ENCODE measurements around the gene EXOC6B. TPM values are rescaled to one million over a fixed set of nuclear protein-coding genes. Genes with fewer than 3 reads are reported as not detected.
A peak's percentile ranks its signal among the peaks of the same experiment; 100 is the strongest.

EXOC6B gene
- total RNA-seq, 2 donors from 2014 or later, result 51.3 to 68.9 TPM

- Mint-ChIP-seq H3K9me3 (peaks cover 5% of the 10 kb centered on the region), H3K4me3 (no peak overlapping the region), H3K4me1 (no peaks in the 10 kb centered on the region), H3K36me3 (ENCODE audit: low read depth) (peaks cover 2% of the 10 kb centered on the region), H3K27ac (no peak overlapping the region), H3K27me3 (ENCODE audit: insufficient read depth) (no peaks in the 10 kb centered on the region)
- H3K9ac ChIP-seq (ENCODE audit: extremely low read depth, low read length, poor library complexity, severe bottlenecking), result no peak overlapping the region
- H3K9me3 ChIP-seq (ENCODE audit: control insufficient read depth, low read length), result no peaks in the 10 kb centered on the region
- no peak overlapping the region for H3K27ac ChIP-seq (ENCODE audit: low read depth, low read length)
- H3K36me3 ChIP-seq (ENCODE audit: control insufficient read depth, insufficient read depth, low read length), result no peaks in the 10 kb centered on the region
- 91 to 100% methylated on average over 2 to 3 of the region's 3 CpGs for WGBS, 2 experiments (ENCODE audit: insufficient coverage in 1 of 2, insufficient read length in 1 of 2)
- no peak overlapping the region for H3K4me3 ChIP-seq (ENCODE audit: low read length)
- no peaks in the 10 kb centered on the region for H3K27me3 ChIP-seq (ENCODE audit: control insufficient read depth, insufficient read depth, low read length, poor library complexity, severe bottlenecking)
- no peak for TF ChIP-seq CTCF (conservative IDR thresholded peaks at IDR 0.05)
- DNase-seq, result no peak
- H3K4me1 ChIP-seq (ENCODE audit: control insufficient read depth, insufficient read depth, low read length), result no peaks in the 10 kb centered on the region
These were observed 499.1 kb downstream of the EXOC6B start for GRCh38 chr2:72326759-72327158.

GRCh38 chr2:72325592-72326422, 500.0 kb downstream of the EXOC6B start:
- Mint-ChIP-seq H3K4me3 (no peak overlapping the region), H3K36me3 (ENCODE audit: low read depth) (peaks cover 2% of the 10 kb centered on the region), H3K27ac (no peak overlapping the region), H3K4me1 (no peaks in the 10 kb centered on the region), H3K27me3 (ENCODE audit: insufficient read depth) (no peaks in the 10 kb centered on the region), H3K9me3 (peaks cover 5% of the 10 kb centered on the region)
- Histone ChIP-seq H3K36me3 (ENCODE audit: control insufficient read depth, insufficient read depth, low read length) (no peaks in the 10 kb centered on the region), H3K9me3 (ENCODE audit: control insufficient read depth, low read length) (no peaks in the 10 kb centered on the region), H3K27me3 (ENCODE audit: control insufficient read depth, insufficient read depth, low read length, poor library complexity, severe bottlenecking) (no peaks in the 10 kb centered on the region), H3K4me3 (ENCODE audit: low read length) (no peak overlapping the region), H3K27ac (ENCODE audit: low read depth, low read length) (no peak overlapping the region), H3K4me1 (ENCODE audit: control insufficient read depth, insufficient read depth, low read length) (no peaks in the 10 kb centered on the region), H3K9ac (ENCODE audit: extremely low read depth, low read length, poor library complexity, severe bottlenecking) (no peak overlapping the region)
- peak; percentile 85 for TF ChIP-seq CTCF (conservative IDR thresholded peaks at IDR 0.05)
- 81 to 82% methylated on average over 5 to 8 of the region's 8 CpGs for WGBS, 2 experiments (ENCODE audit: insufficient coverage in 1 of 2, insufficient read length in 1 of 2)
- DNase-seq, result peak; percentile 86

- H3K9me3 Mint-ChIP-seq, result no peaks in the 10 kb centered on the region
- H3K9me3 ChIP-seq (ENCODE audit: control insufficient read depth, low read length), result no peaks in the 10 kb centered on the region
- H3K27me3 Mint-ChIP-seq (ENCODE audit: insufficient read depth), result no peaks in the 10 kb centered on the region
- no peaks in the 10 kb centered on the region for H3K36me3 Mint-ChIP-seq (ENCODE audit: low read depth)
- H3K4me3 ChIP-seq (ENCODE audit: low read length), result no peak overlapping the region
- H3K4me1 ChIP-seq (ENCODE audit: control insufficient read depth, insufficient read depth, low read length), result no peaks in the 10 kb centered on the region
- DNase-seq, result no peak
- no peaks in the 10 kb centered on the region for H3K27me3 ChIP-seq (ENCODE audit: control insufficient read depth, insufficient read depth, low read length, poor library complexity, severe bottlenecking)
- H3K27ac Mint-ChIP-seq, result no peak overlapping the region
- no peak for TF ChIP-seq CTCF (conservative IDR thresholded peaks at IDR 0.05)
- H3K4me1 Mint-ChIP-seq, result peaks cover 3% of the 10 kb centered on the region
- peaks cover 4% of the 10 kb centered on the region for H3K36me3 ChIP-seq (ENCODE audit: control insufficient read depth, insufficient read depth, low read length)
- no peak overlapping the region for H3K4me3 Mint-ChIP-seq
- H3K9ac ChIP-seq (ENCODE audit: extremely low read depth, low read length, poor library complexity, severe bottlenecking), result no peak overlapping the region
- no peak overlapping the region for H3K27ac ChIP-seq (ENCODE audit: low read depth, low read length)
These were observed 509.1 kb downstream of the EXOC6B start for GRCh38 chr2:72316774-72317173.
